PC-9 (cell line): ENCODE results near the gene IFT20. TPM values are rescaled to one million over a fixed set of nuclear protein-coding genes. Genes with fewer than 3 reads are reported as not detected.

Source experiments
- Bru-seq: library from RNA; stranded (reverse); fragments of 400-500 nt; gene quantifications from one replicate; lab custom pipeline; 2021; lab: Mats Ljungman, UMichigan
- BruChase-seq, 2 experiments: library from RNA; stranded (reverse); fragments of 400-500 nt; gene quantifications; one replicate each; lab custom pipeline; 2021; lab: Mats Ljungman, UMichigan
- BruUV-seq: library from RNA; stranded (reverse); fragments of 400-500 nt; replicated peaks from 2 replicates; lab custom pipeline; 2021; lab: Mats Ljungman, UMichigan
- CTCF ChIA-PET: fragments of 300-600 bp; sonication (Branson Sonifier 250); formaldehyde crosslinking; loops from one replicate; lab custom pipeline; 2022; ENCODE audit warnings: antibody characterized with exemption; lab: Charles Lee
- POLR2A ChIA-PET: fragments of 300-600 bp; sonication (Branson Sonifier 250); formaldehyde crosslinking; loops from one replicate; lab custom pipeline; 2022; ENCODE audit warnings: antibody characterized with exemption; ENCODE audit not compliant: unreplicated experiment; lab: Charles Lee
- DNase-seq, 2 experiments: peaks; one replicate each; pipeline versions ENCODE4 v3.0.0 to v3.0.0-alpha.2; 2015 to 2022; ENCODE audit warnings: mixed read lengths in 1 of 2
- H2AFZ ChIP-seq: fragments of 200-600 bp; sonication (generic); 2 replicates; pipeline ENCODE4 v1.8.1; 2017; ENCODE audit warnings: antibody characterized with exemption
- H3F3A ChIP-seq: fragments of 200-600 bp; sonication (generic); 2 replicates; pipeline ENCODE4 v1.8.1; 2017; ENCODE audit warnings: antibody characterized with exemption, mild to moderate bottlenecking, low read depth; ENCODE audit not compliant: insufficient read depth
- H3K27ac ChIP-seq: fragments of 200-600 bp; sonication (generic); 2 replicates; pipeline ENCODE4 v1.6.1; 2016; ENCODE audit warnings: mixed run types
- H3K27me3 ChIP-seq: fragments of 200-600 bp; sonication (generic); 2 replicates; pipeline ENCODE4 v1.6.1; 2016; ENCODE audit warnings: low read depth, mixed run types; ENCODE audit not compliant: insufficient read depth
- H3K36me3 ChIP-seq: fragments of 200-600 bp; sonication (generic); 2 replicates; pipeline ENCODE4 v1.6.1; 2016; ENCODE audit warnings: low read depth, mixed run types
- H3K4me1 ChIP-seq: fragments of 200-600 bp; sonication (generic); replicated peaks from 2 replicates; pipeline ENCODE4 v1.6.1; 2016; ENCODE audit warnings: mixed run types; ENCODE audit not compliant: insufficient read depth
- H3K4me2 ChIP-seq: fragments of 200-600 bp; sonication (generic); 2 replicates; pipeline ENCODE4 v1.6.1; 2017; ENCODE audit warnings: mixed run types
- H3K4me3 ChIP-seq: fragments of 200-600 bp; sonication (generic); 2 replicates; pipeline ENCODE4 v1.6.1; 2016; ENCODE audit warnings: mixed run types
- H3K79me2 ChIP-seq: fragments of 200-600 bp; sonication (generic); 2 replicates; pipeline ENCODE4 v1.6.1; 2017; ENCODE audit warnings: low read depth, mixed run types
- H3K9me2 ChIP-seq: fragments of 200-600 bp; sonication (generic); 2 replicates; pipeline ENCODE4 v1.8.1; 2017; ENCODE audit warnings: mild to moderate bottlenecking; ENCODE audit not compliant: insufficient read depth
- H3K9me3 ChIP-seq: fragments of 200-600 bp; sonication (generic); 2 replicates; pipeline ENCODE4 v1.8.1; 2016; ENCODE audit warnings: low read depth; ENCODE audit not compliant: insufficient read depth
- H4K20me1 ChIP-seq: fragments of 200-600 bp; sonication (generic); 2 replicates; pipeline ENCODE4 v1.8.1; 2017; ENCODE audit not compliant: insufficient read depth
- CTCF ChIP-seq: fragments of 200-600 bp; sonication (generic); conservative IDR thresholded peaks from 2 replicates; pipeline ENCODE4 v1.6.1; 2017; ENCODE audit warnings: mixed run types, antibody characterized with exemption, mild to moderate bottlenecking, moderate library complexity
- EZH2 ChIP-seq: fragments of 200-600 bp; sonication (generic); IDR thresholded peaks from 2 replicates; pipeline ENCODE4 v1.8.0; 2017; ENCODE audit warnings: antibody characterized with exemption, low read depth
- intact Hi-C: fragments of 100-400 bp; cut with micrococcal nuclease; formaldehyde crosslinking; loops from one replicate; pipeline ENCODE4 v1.10.0; 2022; ENCODE audit not compliant: unreplicated experiment
- long read RNA-seq: library from polyadenylated mRNA; stranded (forward); transcript quantifications from one replicate; pipeline ENCODE4 v2.0.0, GENCODE V29; 2022
- total RNA-seq: library from RNA; stranded (reverse); gene quantifications from 2 replicates; pipeline ENCODE4 v1.2.3, GENCODE V29; 2021

The IFT20 gene
- total RNA-seq = 35.3 and 42.3 TPM in 2 replicates
- Bru-seq, nascent RNA = percentile 64 among the genes with signal in this experiment
- BruChase-seq, experiment 1, labeled RNA remaining after a 2-hour chase = percentile 78 among the genes with signal in this experiment
- percentile 80 among the genes with signal in this experiment for BruChase-seq, experiment 2, labeled RNA remaining after a 6-hour chase
- long read RNA-seq, transcript IFT20-203 (5 exons, 825 nt) = major isoform, 31 of 80 reads
- long read RNA-seq, transcript IFT20-213 (1 exons, 1,485 nt) = minor isoform, 9 of 80 reads
- long read RNA-seq, transcript IFT20-215 (6 exons, 852 nt) = minor isoform, 7 of 80 reads
- long read RNA-seq, transcript IFT20-214 (6 exons, 1,071 nt) = minor isoform, 18 of 80 reads
- long read RNA-seq, partial matches to known transcripts = 5 of 80 reads
- long read RNA-seq, other reads (novel, unspliced or antisense) = 5 of 80 reads

GRCh38 chr17:28335201-28335958 lies at the start of gene IFT20, which contains the start of gene TNFAIP1:
Gene IFT20 (minus strand): TSS chr17:28335472. CDS start chr17:28331985, 3,487 bp downstream.
Gene TNFAIP1 (plus strand): TSS chr17:28335761. CDS start chr17:28339522, 3,761 bp downstream.
- ChIA-PET CTCF (interaction anchor here (0.5 to 1.3 kb wide), 5 partner anchors 12 to 530 kb away, joined by 3 to 7 read pairs (median 6); no protein-coding TSS in a partner anchor), POLR2A (interaction anchor here (0.5 to 2.2 kb wide), 14 partner anchors 9 to 242 kb away, joined by 3 to 42 read pairs (median 6); partner anchors contain the start of genes ALDOC and POLDIP2)
- intact Hi-C loops = loop anchor here (5.0 kb wide), 4 partner anchors 58 to 293 kb away; partner anchors contain the start of genes NLK and SLC46A1
- Histone ChIP-seq H3K9me2 (no peaks in the 10 kb centered on the region), H3K27ac (peak within 1 kb of the TSS; percentile 76), H3K4me2 (peak within 1 kb of the TSS; percentile 100), H3K79me2 (peaks cover 45% of the 10 kb centered on the region), H3F3A (peaks cover 12% of the 10 kb centered on the region; the same call in 1 of the 2 replicates), H3K4me1 (peaks cover 22% of the 10 kb centered on the region), H3K4me3 (peak within 1 kb of the TSS; percentile 87), H4K20me1 (peaks cover 16% of the 10 kb centered on the region), H2AFZ (peak within 1 kb of the TSS; percentile 92), H3K27me3 (no peaks in the 10 kb centered on the region), H3K9me3 (no peaks in the 10 kb centered on the region), H3K36me3 (0 out of 2 replicates have a peak, but pooled peaks cover 4% of the 10 kb centered on the region)
- TF ChIP-seq CTCF = no peak
- no peak for TF ChIP-seq EZH2
- peak; percentile 99 for DNase-seq
- BruUV-seq = no TSS peak

GRCh38 chr17:28385037-28385400 lies 49.7 kb upstream of the IFT20 start:
- H3K4me2 ChIP-seq = peak overlapping the region; percentile 94
- H3K4me1 ChIP-seq = peaks cover 32% of the 10 kb centered on the region
- H3F3A ChIP-seq = peaks cover 34% of the 10 kb centered on the region
- peak overlapping the region; percentile 84 for H3K4me3 ChIP-seq
- BruUV-seq = no TSS peak
- no peaks in the 10 kb centered on the region for H3K27me3 ChIP-seq
- intact Hi-C loops = no loop called here
- H3K27ac ChIP-seq = peak overlapping the region; percentile 79
- H3K79me2 ChIP-seq = peaks cover 11% of the 10 kb centered on the region; the same call in 1 of the 2 replicates
- ChIA-PET POLR2A (interaction anchor here (1.3 kb wide), 1 partner anchor 49 kb away, joined by 8 read pairs; no protein-coding TSS in a partner anchor), CTCF (no interaction called here)
- peak; percentile 66 to 77 for DNase-seq
- H3K9me2 ChIP-seq = no peaks in the 10 kb centered on the region
- peaks cover 10% of the 10 kb centered on the region; the same call in 1 of the 2 replicates for H3K36me3 ChIP-seq
- no peak for TF ChIP-seq EZH2
- TF ChIP-seq CTCF = no peak
- no peaks in the 10 kb centered on the region for H3K9me3 ChIP-seq
- peak overlapping the region; percentile 98 for H2AFZ ChIP-seq
- H4K20me1 ChIP-seq = no peaks in the 10 kb centered on the region; the same call in 1 of the 2 replicates
